Neural progenitor cell (in vitro differentiated cells): Measurements from ENCODE around the gene MILR1. TPM values are rescaled to one million over a fixed set of nuclear protein-coding genes. Genes with fewer than 3 reads are reported as not detected.

Source experiments
- DNase-seq: peaks from one replicate; pipeline ENCODE4 v3.0.0-alpha.2; 2016; ENCODE audit warnings: low spot score
- H2AFZ ChIP-seq: fragments of 200-600 bp; sonication (generic); replicated peaks from 2 replicates; pipeline ENCODE4 v1.6.1; 2016; ENCODE audit warnings: antibody characterized with exemption
- H3F3A ChIP-seq: fragments of 200-600 bp; sonication (generic); 2 replicates; pipeline ENCODE4 v1.6.1; 2016; ENCODE audit warnings: antibody characterized with exemption, low read depth
- H3K27ac ChIP-seq: fragments of 200-600 bp; sonication (generic); 2 replicates; pipeline ENCODE4 v1.5.1; 2016; ENCODE audit warnings: mild to moderate bottlenecking
- H3K27me3 ChIP-seq: fragments of 200-600 bp; sonication (generic); 2 replicates; pipeline ENCODE4 v1.6.1; 2016; ENCODE audit warnings: mild to moderate bottlenecking, moderate library complexity
- H3K36me3 ChIP-seq: fragments of 200-600 bp; sonication (generic); 2 replicates; pipeline ENCODE4 v1.5.1; 2016
- H3K4me1 ChIP-seq: fragments of 200-600 bp; sonication (generic); 2 replicates; pipeline ENCODE4 v1.6.1; 2016; ENCODE audit warnings: mixed run types
- H3K4me2 ChIP-seq: fragments of 200-600 bp; sonication (generic); 2 replicates; pipeline ENCODE4 v1.6.1; 2016
- H3K4me3 ChIP-seq: fragments of 200-600 bp; sonication (generic); 2 replicates; pipeline ENCODE4 v1.5.1; 2016
- H3K79me2 ChIP-seq: fragments of 200-600 bp; sonication (generic); 2 replicates; pipeline ENCODE4 v1.6.1; 2016; ENCODE audit warnings: low read depth
- H3K9ac ChIP-seq: fragments of 200-600 bp; sonication (generic); 2 replicates; pipeline ENCODE4 v1.6.1; 2016
- H3K9me3 ChIP-seq: fragments of 200-600 bp; sonication (generic); 2 replicates; pipeline ENCODE4 v1.5.1; 2016; ENCODE audit warnings: low read depth
- H4K20me1 ChIP-seq: fragments of 200-600 bp; sonication (generic); 2 replicates; pipeline ENCODE4 v1.6.1; 2016; ENCODE audit warnings: low read depth
- H3K27ac Mint-ChIP-seq: 3 replicates; pipeline ENCODE4 v1.8.0; 2021; ENCODE audit warnings: mixed read lengths
- H3K27me3 Mint-ChIP-seq: 2 replicates; pipeline ENCODE4 v1.8.0; 2022; ENCODE audit warnings: low read depth, mild to moderate bottlenecking, inconsistent platforms, moderate library complexity, mixed read lengths; ENCODE audit not compliant: insufficient read depth
- H3K36me3 Mint-ChIP-seq: 3 replicates; pipeline ENCODE4 v1.8.0; 2021; ENCODE audit warnings: mixed read lengths
- H3K4me1 Mint-ChIP-seq: 3 replicates; pipeline ENCODE4 v1.8.0; 2021; ENCODE audit warnings: mixed read lengths
- H3K4me3 Mint-ChIP-seq: 3 replicates; pipeline ENCODE4 v1.8.0; 2021; ENCODE audit warnings: mild to moderate bottlenecking, moderate library complexity, mixed read lengths
- H3K9me3 Mint-ChIP-seq: 3 replicates; pipeline ENCODE4 v1.8.0; 2020; ENCODE audit warnings: mixed read lengths
- CTCF ChIP-seq: fragments of 200-600 bp; sonication (generic); IDR thresholded peaks from 2 replicates; pipeline ENCODE4 v1.5.1; 2017; ENCODE audit warnings: antibody characterized with exemption, mild to moderate bottlenecking
- EZH2 ChIP-seq: fragments of 200-600 bp; sonication (generic); IDR thresholded peaks from 2 replicates; pipeline ENCODE4 v1.6.1; 2017; ENCODE audit warnings: antibody characterized with exemption, mild to moderate bottlenecking, moderate library complexity
- EZH2phosphoT487 ChIP-seq: fragments of 200-600 bp; sonication (generic); IDR thresholded peaks from 2 replicates; pipeline ENCODE4 v1.6.1; 2017; ENCODE audit warnings: antibody characterized with exemption
- total RNA-seq: library from RNA; depleted of rRNA; stranded (reverse); fragments of >200 nt; gene quantifications from 2 replicates; pipeline ENCODE4 v1.2.3, GENCODE V29; 2015; ENCODE audit warnings: low replicate concordance

Gene MILR1
- total RNA-seq, 1 donor from 2014 or later: not detected

GRCh38 chr17:64470625-64471024 is 21.7 kb downstream of the MILR1 start:
- no peak overlapping the region for H3K9ac ChIP-seq
- peaks cover 21% of the 10 kb centered on the region for H3F3A ChIP-seq
- H3K9me3 ChIP-seq: no peaks in the 10 kb centered on the region
- no peak overlapping the region for H3K4me3 ChIP-seq
- peak overlapping the region; percentile 68 for H3K27ac ChIP-seq
- H3K36me3 ChIP-seq: no peaks in the 10 kb centered on the region
- no peaks in the 10 kb centered on the region for H4K20me1 ChIP-seq
- no peaks in the 10 kb centered on the region for H3K36me3 Mint-ChIP-seq
- no peaks in the 10 kb centered on the region for H3K9me3 Mint-ChIP-seq
- H3K27me3 Mint-ChIP-seq: peaks cover 4% of the 10 kb centered on the region
- TF ChIP-seq EZH2phosphoT487 (no peak), EZH2 (no peak), CTCF (no peak)
- H2AFZ ChIP-seq: no peak overlapping the region
- H3K27me3 ChIP-seq: no peaks in the 10 kb centered on the region
- DNase-seq: peak; percentile 77
- no peaks in the 10 kb centered on the region for H3K79me2 ChIP-seq
- H3K27ac Mint-ChIP-seq: no peak overlapping the region
- H3K4me1 ChIP-seq: peaks cover 10% of the 10 kb centered on the region
- H3K4me1 Mint-ChIP-seq: peaks cover 5% of the 10 kb centered on the region
- no peak overlapping the region for H3K4me3 Mint-ChIP-seq
- peak overlapping the region; percentile 35 for H3K4me2 ChIP-seq

- Mint-ChIP-seq H3K4me1 (peaks cover 5% of the 10 kb centered on the region), H3K9me3 (no peaks in the 10 kb centered on the region), H3K27ac (no peak overlapping the region), H3K4me3 (no peak overlapping the region), H3K27me3 (peaks cover under 1% of the 10 kb centered on the region), H3K36me3 (no peaks in the 10 kb centered on the region)
- no peak for DNase-seq
- TF ChIP-seq EZH2phosphoT487 (no peak), CTCF (no peak), EZH2 (no peak)
- no peak overlapping the region for H3K4me3 ChIP-seq
- H3K79me2 ChIP-seq: no peaks in the 10 kb centered on the region
- H3K27me3 ChIP-seq: no peaks in the 10 kb centered on the region
- H3K36me3 ChIP-seq: no peaks in the 10 kb centered on the region
- no peaks in the 10 kb centered on the region for H4K20me1 ChIP-seq
- peaks cover 21% of the 10 kb centered on the region for H3F3A ChIP-seq
- H3K4me2 ChIP-seq: no peak overlapping the region
- H3K9me3 ChIP-seq: no peaks in the 10 kb centered on the region
- H2AFZ ChIP-seq: no peak overlapping the region
- no peak overlapping the region for H3K9ac ChIP-seq
- peaks cover 10% of the 10 kb centered on the region for H3K4me1 ChIP-seq
- peak overlapping the region; percentile 68 for H3K27ac ChIP-seq
These were observed 22.5 kb downstream of the MILR1 start for GRCh38 chr17:64471440-64471839.

GRCh38 chr17:64472564-64472963 is 23.6 kb downstream of the MILR1 start:
- no peaks in the 10 kb centered on the region for H3K27me3 ChIP-seq
- no peaks in the 10 kb centered on the region for H3K27me3 Mint-ChIP-seq
- H3K27ac Mint-ChIP-seq: no peak overlapping the region
- TF ChIP-seq CTCF: no peak
- no peaks in the 10 kb centered on the region for H3K9me3 ChIP-seq
- no peaks in the 10 kb centered on the region for H3K36me3 ChIP-seq
- H2AFZ ChIP-seq: no peak overlapping the region
- H3K4me3 Mint-ChIP-seq: no peak overlapping the region
- no peaks in the 10 kb centered on the region for H3K36me3 Mint-ChIP-seq
- no peak overlapping the region for H3K9ac ChIP-seq
- peaks cover 21% of the 10 kb centered on the region for H3F3A ChIP-seq
- H3K9me3 Mint-ChIP-seq: no peaks in the 10 kb centered on the region
- no peak overlapping the region for H3K27ac ChIP-seq
- no peaks in the 10 kb centered on the region for H4K20me1 ChIP-seq
- H3K4me2 ChIP-seq: no peak overlapping the region
- DNase-seq: no peak
- peaks cover 5% of the 10 kb centered on the region for H3K4me1 Mint-ChIP-seq
- H3K4me1 ChIP-seq: peaks cover 10% of the 10 kb centered on the region
- H3K79me2 ChIP-seq: no peaks in the 10 kb centered on the region
- H3K4me3 ChIP-seq: no peak overlapping the region

GRCh38 chr17:64477849-64478248 is 28.9 kb downstream of the MILR1 start:
- H3K27ac Mint-ChIP-seq: no peak overlapping the region
- no peaks in the 10 kb centered on the region for H3K36me3 Mint-ChIP-seq

More at GRCh38 chr17:64477849-64478248, 28.9 kb downstream of the MILR1 start:
- Mint-ChIP-seq H3K4me1 (no peaks in the 10 kb centered on the region), H3K9me3 (no peaks in the 10 kb centered on the region), H3K4me3 (no peak overlapping the region), H3K27me3 (no peaks in the 10 kb centered on the region)
- DNase-seq: no peak
- Histone ChIP-seq H3F3A (no peaks in the 10 kb centered on the region), H3K4me3 (no peak overlapping the region), H3K27me3 (no peaks in the 10 kb centered on the region), H3K79me2 (no peaks in the 10 kb centered on the region), H3K9me3 (no peaks in the 10 kb centered on the region), H2AFZ (no peak overlapping the region), H3K4me1 (no peaks in the 10 kb centered on the region), H4K20me1 (no peaks in the 10 kb centered on the region), H3K4me2 (no peak overlapping the region), H3K27ac (no peak overlapping the region), H3K9ac (no peak overlapping the region), H3K36me3 (peaks cover 4% of the 10 kb centered on the region)
- TF ChIP-seq CTCF (no peak), EZH2phosphoT487 (no peak), EZH2 (no peak)
